Left hindlimb (tissue), 1 donor: ENCODE data around the gene NPR1.
"Not testable (repeated sequence)": the region's sequence is repeated elsewhere in the genome, so short reads cannot be mapped to it uniquely, and the experiment has no call there.

Experiments used
- DNase-seq: peaks from one replicate; pipeline ENCODE4 v3.0.0-alpha.2; 2018

Gene NPR1

DNA sequence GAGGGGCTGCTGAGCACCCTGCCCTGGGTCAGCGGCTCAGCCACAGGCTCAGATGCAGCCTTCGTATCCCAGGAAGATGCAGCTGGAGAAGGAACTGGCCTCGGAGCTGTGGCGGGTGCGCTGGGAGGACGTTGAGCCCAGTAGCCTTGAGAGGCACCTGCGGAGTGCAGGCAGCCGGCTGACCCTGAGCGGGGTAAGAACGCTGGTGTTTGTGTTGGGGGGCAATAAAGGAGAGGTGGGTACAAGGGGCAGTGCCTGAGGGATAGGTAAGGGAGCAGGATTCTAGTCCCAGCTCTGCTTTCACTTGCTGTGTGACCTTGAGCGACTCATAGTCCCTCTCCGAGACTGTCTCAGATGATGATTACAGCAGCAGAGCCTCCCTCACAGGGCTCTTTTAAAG is 6.4 kb downstream of the NPR1 start:
- DNase-seq: no peak

- no peak for DNase-seq
Observed at GRCh38 chr1:153685544-153686340, 7.3 kb downstream of the NPR1 start.

DNA sequence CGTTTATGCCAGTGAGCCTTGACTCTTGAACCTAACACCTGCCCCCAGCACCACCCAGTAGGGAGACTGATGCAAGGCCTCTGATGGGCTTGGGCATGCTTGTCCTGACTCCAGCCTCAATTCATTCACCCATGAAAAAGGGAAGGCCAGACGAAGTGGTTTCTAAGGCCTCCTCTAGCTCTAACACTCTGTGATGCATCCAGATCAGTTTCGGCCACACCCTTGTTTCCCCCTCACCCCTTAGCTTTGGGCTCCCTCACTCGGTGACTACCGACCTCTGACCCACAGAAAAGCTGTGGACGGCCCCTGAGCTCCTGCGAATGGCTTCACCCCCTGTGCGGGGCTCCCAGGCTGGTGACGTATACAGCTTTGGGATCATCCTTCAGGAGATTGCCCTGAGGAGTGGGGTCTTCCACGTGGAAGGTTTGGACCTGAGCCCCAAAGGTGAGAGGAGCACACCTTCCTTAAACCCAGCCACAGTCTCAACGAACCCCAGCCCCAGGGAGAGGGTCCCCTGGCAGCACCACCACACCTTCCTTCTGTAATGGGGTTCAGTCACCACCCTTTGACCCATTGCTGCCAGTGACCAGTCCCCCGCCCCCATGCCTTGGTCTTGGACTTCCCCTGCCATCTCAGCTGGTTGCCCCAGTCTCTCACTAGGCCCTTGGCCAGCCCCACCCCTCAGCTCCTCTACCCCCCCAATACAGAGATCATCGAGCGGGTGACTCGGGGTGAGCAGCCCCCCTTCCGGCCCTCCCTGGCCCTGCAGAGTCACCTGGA is 9.0 kb downstream of the NPR1 start:
- no peak for DNase-seq

DNA sequence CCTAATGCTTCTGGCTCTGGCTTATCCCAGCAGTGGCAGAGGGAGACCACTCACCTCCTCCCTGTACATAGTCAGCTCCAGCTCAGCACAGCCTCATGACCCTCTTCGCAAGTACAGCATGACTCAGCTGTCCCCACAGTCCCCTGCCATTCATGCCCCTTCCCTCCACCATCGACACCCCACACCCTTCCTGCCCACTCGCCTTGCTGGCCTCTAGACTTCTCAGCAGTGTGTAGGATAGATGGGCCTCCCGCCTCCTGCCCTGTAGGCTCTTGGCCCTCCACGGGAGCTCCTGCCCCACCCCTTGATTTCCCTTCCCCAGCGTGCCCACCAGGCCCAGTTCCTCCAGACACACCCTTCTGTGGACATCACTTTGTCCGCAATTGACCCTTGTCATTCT is 9.8 kb downstream of the NPR1 start:
- DNase-seq: no peak

DNA sequence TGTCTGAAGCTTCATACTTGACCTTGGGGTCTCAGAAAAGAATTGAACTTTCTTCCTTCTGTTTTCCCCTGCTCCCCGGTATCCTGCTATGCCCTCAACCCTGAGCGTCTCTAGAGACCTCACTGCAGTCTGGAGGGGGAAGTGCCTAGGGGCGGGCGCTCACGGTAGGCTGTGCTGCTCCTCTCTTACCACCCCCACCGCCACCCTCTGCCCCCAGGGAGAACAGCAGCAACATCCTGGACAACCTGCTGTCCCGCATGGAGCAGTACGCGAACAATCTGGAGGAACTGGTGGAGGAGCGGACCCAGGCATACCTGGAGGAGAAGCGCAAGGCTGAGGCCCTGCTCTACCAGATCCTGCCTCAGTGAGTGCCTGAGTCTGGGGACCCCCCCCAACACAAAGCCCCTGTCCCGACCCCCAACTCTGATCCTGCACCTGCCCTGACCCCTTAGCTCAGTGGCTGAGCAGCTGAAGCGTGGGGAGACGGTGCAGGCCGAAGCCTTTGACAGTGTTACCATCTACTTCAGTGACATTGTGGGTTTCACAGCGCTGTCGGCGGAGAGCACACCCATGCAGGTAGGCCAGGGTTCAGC is 10.3 kb downstream of the NPR1 start:
- DNase-seq: no peak

DNA sequence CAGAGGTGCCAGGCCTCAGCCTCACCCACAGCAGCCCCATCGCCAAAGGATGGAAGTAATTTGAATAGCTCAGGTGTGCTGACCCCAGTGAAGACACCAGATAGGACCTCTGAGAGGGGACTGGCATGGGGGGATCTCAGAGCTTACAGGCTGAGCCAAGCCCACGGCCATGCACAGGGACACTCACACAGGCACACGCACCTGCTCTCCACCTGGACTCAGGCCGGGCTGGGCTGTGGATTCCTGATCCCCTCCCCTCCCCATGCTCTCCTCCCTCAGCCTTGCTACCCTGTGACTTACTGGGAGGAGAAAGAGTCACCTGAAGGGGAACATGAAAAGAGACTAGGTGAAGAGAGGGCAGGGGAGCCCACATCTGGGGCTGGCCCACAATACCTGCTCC is 15.0 kb downstream of the NPR1 start:
- DNase-seq: no peak

- no peak for DNase-seq
Observed at GRCh38 chr1:153696741-153697140, 18.3 kb downstream of the NPR1 start.

DNA sequence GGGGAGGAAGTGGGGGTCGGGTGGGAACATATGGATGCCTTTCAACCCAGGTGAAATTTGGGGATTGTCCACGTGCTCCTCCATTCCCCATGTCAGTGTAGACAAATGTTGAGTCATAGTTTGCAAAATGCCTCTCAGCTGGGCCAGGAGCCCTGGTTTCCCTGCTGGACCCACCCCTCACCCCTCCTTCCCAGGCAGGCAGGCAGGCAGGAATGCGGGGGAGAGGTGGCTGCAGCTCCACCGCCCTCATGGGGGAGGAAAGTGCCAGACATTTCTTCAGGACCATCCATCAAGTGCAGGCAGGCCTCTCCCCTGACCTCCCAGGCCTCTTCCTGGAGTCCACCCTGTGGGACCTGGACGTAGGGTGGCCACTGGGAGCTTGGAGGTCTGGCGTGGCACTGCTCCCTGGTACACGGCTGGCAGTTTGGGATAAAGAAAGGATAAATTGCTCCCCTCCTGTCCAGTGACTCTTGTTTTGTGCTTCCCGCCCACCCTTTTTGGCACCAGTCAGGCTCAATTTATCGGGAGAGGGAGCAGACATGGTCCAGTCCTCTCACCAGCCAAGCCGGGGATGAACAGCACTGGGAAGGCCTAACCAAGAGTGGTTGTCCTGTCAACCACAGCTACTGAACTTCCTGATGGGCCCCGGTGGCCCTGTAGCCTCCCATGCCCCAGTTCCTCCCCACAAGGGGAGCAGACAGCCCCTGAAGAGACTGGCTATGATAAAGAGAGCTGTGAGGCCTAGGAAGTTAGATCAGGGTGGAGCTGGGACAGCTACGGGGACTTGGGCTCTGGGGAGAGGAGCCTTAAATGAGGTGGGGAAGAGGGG is 18.9 kb downstream of the NPR1 start:
- DNase-seq: peak; percentile 36

DNA sequence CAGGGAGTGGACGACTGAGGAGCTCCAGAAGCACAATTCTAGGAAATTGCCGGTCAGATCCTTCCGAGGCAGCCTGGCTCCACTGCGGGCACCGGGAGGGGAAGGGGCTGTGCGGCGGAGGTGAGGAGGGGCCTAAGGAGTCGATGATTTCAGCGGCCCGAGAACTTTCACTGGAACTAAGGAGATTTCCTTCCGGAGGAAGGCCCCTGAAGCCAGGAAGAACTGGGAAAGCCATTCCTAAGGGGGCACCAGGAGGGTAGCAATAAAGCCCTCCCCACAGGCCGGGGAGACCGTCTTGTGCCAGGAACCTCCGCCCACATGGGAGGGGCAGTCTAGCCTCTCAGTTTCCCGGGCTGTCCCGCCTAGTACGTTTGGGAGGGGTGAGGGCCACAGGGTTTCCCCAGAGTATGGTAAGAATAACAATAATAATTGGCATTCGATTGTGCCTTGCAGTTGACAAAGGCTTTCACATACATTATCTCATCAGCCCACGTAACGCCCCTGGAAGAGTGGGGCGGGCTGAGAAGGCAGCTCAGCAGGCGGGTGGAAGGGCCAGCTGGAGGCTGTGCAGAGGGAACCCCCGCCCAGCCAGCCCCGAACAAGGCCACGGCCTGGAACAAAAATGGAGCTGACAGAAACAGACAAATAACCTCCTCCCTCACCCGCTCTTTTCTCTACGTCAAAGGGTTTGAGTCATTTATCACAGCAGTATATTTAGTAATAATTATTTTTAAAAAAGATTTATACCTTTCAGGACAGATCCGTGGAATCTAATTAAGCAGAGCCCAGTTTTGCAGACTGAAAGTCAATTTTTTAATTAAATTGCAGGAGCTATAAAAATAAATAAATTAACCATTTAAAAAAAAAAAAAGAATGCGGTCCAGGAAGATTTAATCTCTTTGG is 19.8 kb downstream of the NPR1 start:
- peak; percentile 80 for DNase-seq

DNA sequence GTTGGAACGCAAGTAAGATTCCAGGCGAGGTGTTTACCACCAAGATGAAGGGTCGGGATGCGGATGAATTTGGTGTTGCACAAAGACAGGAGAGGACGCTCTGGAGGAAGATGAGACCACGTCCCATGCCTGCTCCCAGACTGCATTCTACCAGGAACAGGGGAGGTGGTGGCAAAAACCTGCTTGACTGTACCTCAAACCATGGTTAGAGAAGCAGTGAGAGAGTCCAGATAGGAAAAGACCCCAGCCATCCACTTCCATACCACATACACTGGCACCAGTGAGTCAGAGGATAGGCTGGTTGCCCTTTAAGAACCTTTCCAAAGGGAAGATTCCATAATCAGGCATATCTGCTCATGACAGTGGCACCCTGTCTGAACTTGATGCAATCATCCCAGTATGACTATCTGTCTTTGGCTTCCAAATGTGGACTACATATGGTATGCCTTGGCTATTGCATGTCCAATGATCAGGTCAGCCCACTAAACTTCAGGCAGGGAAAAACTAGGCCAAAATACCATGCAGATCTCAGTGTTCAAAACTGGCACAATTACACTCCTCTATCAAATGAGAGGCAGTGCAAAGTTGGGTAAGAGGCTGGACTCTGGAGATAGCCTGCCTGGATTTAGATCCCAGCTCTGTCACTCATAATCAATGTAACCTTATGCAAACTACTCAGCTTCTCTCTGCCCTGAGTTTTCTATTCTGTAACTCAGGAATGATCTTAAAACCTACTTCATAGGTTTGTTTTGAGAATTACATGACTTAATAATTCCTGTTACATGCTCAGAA is 20.6 kb downstream of the NPR1 start:
- no peak for DNase-seq

DNA sequence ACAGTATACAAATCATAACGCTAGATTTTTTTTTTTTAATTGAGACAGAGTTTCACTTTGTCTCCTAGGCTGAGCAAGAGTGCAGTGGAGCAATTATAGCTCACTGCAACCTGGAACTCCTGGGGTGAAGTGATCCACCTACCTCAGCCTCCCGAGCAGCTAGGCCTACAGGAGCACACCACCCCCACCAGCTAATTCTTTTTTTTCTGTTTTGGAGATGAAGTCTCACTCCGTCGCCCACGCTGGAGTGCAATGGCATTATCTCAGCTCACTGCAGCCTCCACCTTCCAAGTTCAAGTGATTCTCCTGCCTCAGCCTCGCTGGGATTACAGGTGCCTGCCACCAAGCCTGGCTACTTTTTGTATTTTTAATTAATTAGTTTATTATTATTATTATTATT is 21.3 kb downstream of the NPR1 start:
- DNase-seq: no peak

- DNase-seq: no peak
Observed at GRCh38 chr1:153705484-153705883, 27.0 kb downstream of the NPR1 start.

DNA sequence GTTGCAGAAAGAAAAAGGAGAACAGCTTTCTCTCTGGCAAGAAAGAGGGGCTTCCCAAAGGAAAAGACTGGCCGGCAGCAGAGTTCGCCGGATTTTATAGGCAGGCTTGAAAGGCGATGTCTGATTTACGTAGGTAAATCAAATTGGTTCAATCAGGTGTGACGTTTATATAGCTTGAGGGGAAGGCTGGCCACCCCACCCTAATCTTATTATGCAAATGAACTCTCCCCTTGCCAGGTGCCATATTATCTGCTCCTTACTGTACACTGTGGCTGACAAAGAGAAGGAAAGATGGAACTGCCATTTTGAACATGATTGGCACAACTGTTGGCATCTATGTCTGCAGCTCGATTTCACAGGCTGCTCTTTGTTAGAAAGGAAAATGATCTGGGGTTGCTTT is 32.5 kb downstream of the NPR1 start:
- no peak for DNase-seq

DNA sequence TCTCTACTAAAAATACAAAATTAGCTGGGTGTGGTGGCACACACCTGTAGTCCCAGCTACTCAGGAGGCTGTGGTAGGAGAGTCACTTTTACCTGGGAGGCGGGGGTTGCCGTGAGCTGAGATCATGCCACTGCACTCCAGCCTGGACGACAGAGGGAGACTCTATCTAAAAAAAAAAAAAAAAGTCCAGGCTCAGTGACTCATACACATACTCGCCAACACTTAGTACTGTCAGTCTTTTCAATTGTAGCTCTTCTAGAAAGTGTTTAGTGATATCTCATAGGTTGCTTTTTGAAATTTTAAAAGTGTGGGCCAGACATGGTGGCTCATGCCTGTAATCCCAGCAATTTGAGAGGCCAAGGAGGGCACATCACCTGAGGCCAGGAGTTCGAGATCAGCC is 37.7 kb downstream of the NPR1 start:
- DNase-seq: not testable (repeated sequence)

- no peak for DNase-seq
Observed at GRCh38 chr1:153717330-153717729, 38.8 kb downstream of the NPR1 start.

GRCh38 chr1:153723687-153724086 is 45.2 kb downstream of the NPR1 start:
- DNase-seq: no peak

- not testable (repeated sequence) for DNase-seq
Observed at GRCh38 chr1:153724634-153725033, 46.1 kb downstream of the NPR1 start.

- DNase-seq: peak; percentile 100
Observed at GRCh38 chr1:153727463-153728304, 49.2 kb downstream of the NPR1 start, which contains the start of gene INTS3. Gene INTS3, plus strand, starts transcription at chr1:153728050. Its CDS starts 585 bp downstream, at chr1:153728635.

DNA sequence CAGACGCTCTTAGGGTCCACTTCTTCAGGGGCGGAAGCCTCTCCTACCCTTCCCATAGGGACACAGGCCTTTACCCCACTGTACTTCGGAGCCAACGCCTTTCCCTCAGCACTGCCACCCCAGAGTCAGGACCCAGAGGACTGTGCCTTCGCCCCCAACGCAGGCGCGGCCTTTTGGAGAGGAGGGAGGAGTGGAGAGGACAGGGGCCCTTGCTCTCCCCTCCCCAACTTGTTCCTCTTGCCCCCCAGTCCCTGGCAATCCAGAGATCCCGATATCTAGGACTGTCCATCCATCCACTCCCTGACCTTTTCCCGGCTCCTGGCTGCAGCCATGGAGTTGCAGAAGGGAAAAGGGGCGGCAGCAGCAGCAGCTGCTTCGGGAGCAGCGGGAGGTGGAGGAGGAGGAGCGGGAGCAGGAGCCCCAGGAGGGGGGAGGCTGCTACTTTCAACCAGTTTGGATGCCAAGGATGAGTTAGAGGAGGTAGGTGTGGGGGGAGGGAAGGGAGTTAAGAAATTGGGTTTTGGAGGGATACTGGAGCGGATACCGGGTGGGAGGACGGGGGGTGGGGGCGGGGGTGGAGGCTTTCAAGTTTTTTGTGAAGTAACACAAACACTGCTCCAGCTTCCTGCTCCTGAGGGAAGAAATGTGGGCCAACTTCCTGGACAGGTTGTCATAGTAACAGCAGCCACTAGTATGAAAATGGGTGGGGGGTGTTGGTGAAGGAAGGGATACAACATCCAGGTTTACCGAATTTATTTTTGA is 50.0 kb downstream of the NPR1 start:
- DNase-seq: peak; percentile 74
